ENCODE measurements around the gene DPM2. TPM values are rescaled to one million over a fixed set of nuclear protein-coding genes. Genes with fewer than 3 reads are reported as not detected.

DPM2 gene
- total RNA-seq, 2 donors from 2014 or later: 45.7 TPM

GRCh38 chr9:127887792-127888191, 49.9 kb downstream of the DPM2 start:
- peaks cover 5% of the 10 kb centered on the region for H3K9me3 Mint-ChIP-seq
- no peak overlapping the region for H3K4me3 Mint-ChIP-seq
- H3K27ac Mint-ChIP-seq: no peak overlapping the region
- no peaks in the 10 kb centered on the region for H3K27me3 Mint-ChIP-seq (ENCODE audit: insufficient read depth)
- Histone ChIP-seq H3K27ac (ENCODE audit: low read depth, low read length) (no peak overlapping the region), H3K9ac (ENCODE audit: extremely low read depth, low read length, poor library complexity, severe bottlenecking) (no peak overlapping the region), H3K4me1 (ENCODE audit: control insufficient read depth, insufficient read depth, low read length) (no peaks in the 10 kb centered on the region), H3K9me3 (ENCODE audit: control insufficient read depth, low read length) (peaks cover 4% of the 10 kb centered on the region), H3K4me3 (ENCODE audit: low read length) (no peak overlapping the region), H3K36me3 (ENCODE audit: control insufficient read depth, insufficient read depth, low read length) (peaks cover 41% of the 10 kb centered on the region), H3K27me3 (ENCODE audit: control insufficient read depth, insufficient read depth, low read length, poor library complexity, severe bottlenecking) (no peaks in the 10 kb centered on the region)
- WGBS, 2 experiments (ENCODE audit: insufficient coverage in 1 of 2, insufficient read length in 1 of 2): 88 to 100% methylated on average over 2 of the region's 2 CpGs
- peak; percentile 45 for DNase-seq
- H3K4me1 Mint-ChIP-seq: peaks cover 2% of the 10 kb centered on the region
- TF ChIP-seq, protein P1, sequence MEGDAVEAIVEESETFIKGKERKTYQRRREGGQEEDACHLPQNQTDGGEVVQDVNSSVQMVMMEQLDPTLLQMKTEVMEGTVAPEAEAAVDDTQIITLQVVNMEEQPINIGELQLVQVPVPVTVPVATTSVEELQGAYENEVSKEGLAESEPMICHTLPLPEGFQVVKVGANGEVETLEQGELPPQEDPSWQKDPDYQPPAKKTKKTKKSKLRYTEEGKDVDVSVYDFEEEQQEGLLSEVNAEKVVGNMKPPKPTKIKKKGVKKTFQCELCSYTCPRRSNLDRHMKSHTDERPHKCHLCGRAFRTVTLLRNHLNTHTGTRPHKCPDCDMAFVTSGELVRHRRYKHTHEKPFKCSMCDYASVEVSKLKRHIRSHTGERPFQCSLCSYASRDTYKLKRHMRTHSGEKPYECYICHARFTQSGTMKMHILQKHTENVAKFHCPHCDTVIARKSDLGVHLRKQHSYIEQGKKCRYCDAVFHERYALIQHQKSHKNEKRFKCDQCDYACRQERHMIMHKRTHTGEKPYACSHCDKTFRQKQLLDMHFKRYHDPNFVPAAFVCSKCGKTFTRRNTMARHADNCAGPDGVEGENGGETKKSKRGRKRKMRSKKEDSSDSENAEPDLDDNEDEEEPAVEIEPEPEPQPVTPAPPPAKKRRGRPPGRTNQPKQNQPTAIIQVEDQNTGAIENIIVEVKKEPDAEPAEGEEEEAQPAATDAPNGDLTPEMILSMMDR (conservative IDR thresholded peaks at IDR 0.05): peak; percentile 56
- H3K36me3 Mint-ChIP-seq (ENCODE audit: low read depth): peaks cover 51% of the 10 kb centered on the region

DNA sequence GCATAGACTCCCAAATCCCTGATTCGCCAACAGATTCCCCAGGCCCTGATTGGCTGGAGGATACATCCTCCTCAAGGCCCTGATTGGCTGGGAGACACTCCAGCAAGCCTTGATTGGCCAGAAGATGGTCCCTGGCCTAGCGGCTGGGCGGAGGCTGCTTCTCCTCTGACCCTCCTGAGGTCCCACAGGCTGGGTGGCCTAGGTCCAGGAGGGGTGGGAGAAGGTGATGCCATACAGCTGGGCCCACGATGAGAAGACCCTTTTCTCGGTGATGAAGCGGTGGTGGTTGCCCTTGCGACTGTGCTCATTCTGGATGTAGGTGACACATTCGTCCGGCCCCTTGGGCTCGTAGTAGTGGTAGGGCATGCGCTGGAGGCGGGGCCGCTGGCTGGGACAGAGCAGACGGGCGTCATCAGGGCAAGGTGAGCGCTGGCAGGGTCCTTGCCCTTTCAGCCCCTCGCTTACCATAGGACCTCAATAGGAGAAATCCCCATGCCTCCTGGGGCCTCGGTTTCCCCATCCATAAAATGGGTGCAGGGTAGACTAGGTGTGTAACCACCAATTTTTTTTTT, 51.2 kb downstream of the DPM2 start:
- no peaks in the 10 kb centered on the region for H3K9me3 Mint-ChIP-seq
- H3K27ac ChIP-seq (ENCODE audit: low read depth, low read length): no peak overlapping the region
- peaks cover 32% of the 10 kb centered on the region for H3K36me3 ChIP-seq (ENCODE audit: control insufficient read depth, insufficient read depth, low read length)
- H3K4me1 Mint-ChIP-seq: peaks cover 2% of the 10 kb centered on the region
- no peak overlapping the region for H3K9ac ChIP-seq (ENCODE audit: extremely low read depth, low read length, poor library complexity, severe bottlenecking)
- no peak overlapping the region for H3K4me3 Mint-ChIP-seq
- TF ChIP-seq, protein P1 (conservative IDR thresholded peaks at IDR 0.05): no peak
- H3K27ac Mint-ChIP-seq: no peak overlapping the region
- WGBS, 2 experiments (ENCODE audit: insufficient coverage in 1 of 2, insufficient read length in 1 of 2): 96 to 98% methylated on average over 12 to 18 of the region's 18 CpGs
- H3K9me3 ChIP-seq (ENCODE audit: control insufficient read depth, low read length): no peaks in the 10 kb centered on the region
- no peak overlapping the region for H3K4me3 ChIP-seq (ENCODE audit: low read length)
- H3K4me1 ChIP-seq (ENCODE audit: control insufficient read depth, insufficient read depth, low read length): no peaks in the 10 kb centered on the region
- peak; percentile 75 for DNase-seq
- H3K36me3 Mint-ChIP-seq (ENCODE audit: low read depth): peaks cover 42% of the 10 kb centered on the region
- H3K27me3 ChIP-seq (ENCODE audit: control insufficient read depth, insufficient read depth, low read length, poor library complexity, severe bottlenecking): no peaks in the 10 kb centered on the region
- H3K27me3 Mint-ChIP-seq (ENCODE audit: insufficient read depth): no peaks in the 10 kb centered on the region

DNA sequence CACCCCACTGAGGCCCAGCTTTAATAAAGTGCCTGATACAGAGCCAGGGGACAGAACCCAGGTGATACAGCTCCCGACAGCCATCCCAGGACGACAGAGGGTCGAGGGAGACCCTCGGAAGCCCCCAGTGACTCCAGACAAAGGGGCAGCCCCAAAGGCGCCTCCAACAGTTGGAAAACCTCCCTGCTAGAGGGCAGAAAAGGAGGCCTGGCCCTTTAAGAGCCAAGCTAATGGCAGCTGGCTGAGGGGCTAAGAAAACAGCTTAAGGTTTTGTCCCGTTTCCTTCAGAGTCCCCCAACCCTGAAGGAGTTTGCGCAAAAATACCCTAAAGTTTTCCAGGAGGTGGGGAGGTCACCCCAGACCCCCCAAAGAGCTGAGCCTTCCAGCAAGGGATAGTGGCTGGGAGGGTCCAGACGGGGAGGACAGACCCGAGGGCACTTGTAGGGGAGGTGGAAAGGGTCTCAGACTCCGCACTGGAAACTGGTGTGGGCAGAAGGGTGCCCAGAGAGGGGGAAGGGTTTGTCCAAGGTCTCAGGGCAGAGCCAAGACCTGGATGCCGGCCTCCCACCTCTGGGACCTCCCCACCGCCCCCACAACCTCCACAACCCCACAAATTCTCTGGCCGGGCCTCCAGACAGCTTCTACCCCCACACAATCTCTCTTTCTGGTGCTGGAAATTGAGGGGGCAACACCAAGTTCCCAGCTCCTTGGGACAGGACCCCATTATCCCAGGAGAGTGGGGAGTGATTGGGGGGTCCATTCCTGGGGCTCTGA, 52.0 kb downstream of the DPM2 start:
- DNase-seq: peak; percentile 53
- Mint-ChIP-seq H3K4me1 (peaks cover 2% of the 10 kb centered on the region), H3K4me3 (no peak overlapping the region), H3K27me3 (ENCODE audit: insufficient read depth) (no peaks in the 10 kb centered on the region), H3K9me3 (no peaks in the 10 kb centered on the region), H3K36me3 (ENCODE audit: low read depth) (peaks cover 34% of the 10 kb centered on the region), H3K27ac (peak overlapping the region; percentile 30)
- Histone ChIP-seq H3K27ac (ENCODE audit: low read depth, low read length) (peak overlapping the region; percentile 57), H3K4me1 (ENCODE audit: control insufficient read depth, insufficient read depth, low read length) (no peaks in the 10 kb centered on the region), H3K9ac (ENCODE audit: extremely low read depth, low read length, poor library complexity, severe bottlenecking) (no peak overlapping the region), H3K9me3 (ENCODE audit: control insufficient read depth, low read length) (no peaks in the 10 kb centered on the region), H3K27me3 (ENCODE audit: control insufficient read depth, insufficient read depth, low read length, poor library complexity, severe bottlenecking) (no peaks in the 10 kb centered on the region), H3K36me3 (ENCODE audit: control insufficient read depth, insufficient read depth, low read length) (peaks cover 28% of the 10 kb centered on the region), H3K4me3 (ENCODE audit: low read length) (no peak overlapping the region)
- TF ChIP-seq, protein P1 (conservative IDR thresholded peaks at IDR 0.05): no peak
- 79 to 86% methylated on average over 3 to 13 of the region's 13 CpGs for WGBS, 2 experiments (ENCODE audit: insufficient coverage in 1 of 2, insufficient read length in 1 of 2)

Other genes starting within 250 kb of the DPM2 start
- under 1 TPM; 0.20 to 0.44 TPM for gene CFAP157, start 230.9 kb downstream of the DPM2 start, total RNA-seq
- 10 to 100 TPM; 15.2 to 18.7 TPM for gene PTRH1, start 222.2 kb downstream of the DPM2 start, total RNA-seq
- not detected for gene TTC16, start 221.8 kb downstream of the DPM2 start, total RNA-seq
- gene TOR2A, start 202.6 kb downstream of the DPM2 start, total RNA-seq: 10 to 100 TPM; 15.7 to 16.7 TPM
- gene SH2D3C, start 159.2 kb downstream of the DPM2 start, total RNA-seq: 1 to 10 TPM in 1 of 2 donors, under 1 TPM in 1; 0.77 to 1.4 TPM
- 100 to 1,000 TPM in 1 of 2 donors, 10 to 100 TPM in 1; 97.1 to 101 TPM for gene CDK9, start 151.8 kb downstream of the DPM2 start, total RNA-seq
- 10 to 100 TPM; 75.2 to 76.4 TPM for gene FPGS, start 135.0 kb downstream of the DPM2 start, total RNA-seq
- gene ENG, start 83.2 kb downstream of the DPM2 start, total RNA-seq: 1 to 10 TPM; 2.2 to 2.4 TPM
- 10 to 100 TPM; 19.0 to 22.8 TPM for gene AK1, start 60.2 kb downstream of the DPM2 start, total RNA-seq
- 10 to 100 TPM; 42.3 to 44.2 TPM for gene ST6GALNAC6, start 38.3 kb downstream of the DPM2 start, total RNA-seq
- gene ST6GALNAC4, start 20.8 kb downstream of the DPM2 start, total RNA-seq: 10 to 100 TPM in 1 of 2 donors, 1 to 10 TPM in 1; 8.3 to 12.7 TPM
- gene PIP5KL1, start 7.1 kb downstream of the DPM2 start, total RNA-seq: 1 to 10 TPM; 6.6 to 9.3 TPM
- gene EEIG1, start 43.1 kb upstream of the DPM2 start, total RNA-seq: 10 to 100 TPM; 56.7 to 60.8 TPM
- 1 to 10 TPM; 6.2 to 6.6 TPM for gene NAIF1, start 129.5 kb upstream of the DPM2 start, total RNA-seq
- gene SLC25A25, start 130.4 kb upstream of the DPM2 start, total RNA-seq: 10 to 100 TPM; 12.9 to 13.1 TPM
- gene PTGES2, start 189.9 kb upstream of the DPM2 start, total RNA-seq: 10 to 100 TPM; 73.5 to 84.5 TPM
- gene LCN2, start 211.6 kb upstream of the DPM2 start, total RNA-seq: not detected
- 10 to 100 TPM; 65.7 to 82.1 TPM for gene BBLN, start 222.4 kb upstream of the DPM2 start, total RNA-seq

Data from endodermal cell (in vitro differentiated cells).